HepG2 (cell line): Measurements from ENCODE around the gene CMTM3. TPM values are rescaled to one million over a fixed set of nuclear protein-coding genes. Genes with fewer than 3 reads are reported as not detected.

ENCODE experiments used
- ATAC-seq: fragments of 200-7000 bp; cut with Tn5 transposase; 3 replicates; pipeline ENCODE4 v1.9.1; 2020; ENCODE audit warnings: mild to moderate bottlenecking, moderate library complexity
- BruUV-seq: library from RNA; stranded (reverse); fragments of 400-500 nt; replicated peaks from 2 replicates; lab custom pipeline; 2021; lab: Mats Ljungman, UMichigan
- CTCF ChIA-PET: fragments of 300-600 bp; formaldehyde crosslinking; extraction: SDS; loops from one replicate; lab custom pipeline; 2021; ENCODE audit warnings: low total read pairs, inconsistent platforms, low intra/inter-chr PET ratio; lab: Yijun Ruan, JAX
- POLR2A ChIA-PET: fragments of 350-600 bp; sonication (Branson Sonifier 250); formaldehyde crosslinking; loops from one replicate; lab custom pipeline; 2020; ENCODE audit warnings: antibody characterized with exemption, inconsistent platforms; lab: Yijun Ruan, JAX
- DNase-seq: peaks from one replicate; pipeline ENCODE4 v3.0.0-alpha.2; 2015; ENCODE audit warnings: low spot score
- FAIRE-seq: peaks from 3 replicates; lab custom pipeline; 2011; peaks lifted over from hg19 to GRCh38; lab: Jason Lieb, UNC
- H2AFZ ChIP-seq: one replicate; pipeline ENCODE4 v1.6.1; 2011; ENCODE audit warnings: low read length, inconsistent platforms
- H3K27ac ChIP-seq: fragments of 300-600 bp; 3 replicates; pipeline ENCODE4 v1.8.0; 2011; ENCODE audit warnings: mixed run types, mild to moderate bottlenecking, mixed read lengths, low read length, inconsistent platforms; ENCODE audit not compliant: insufficient read depth; ENCODE audit errors: extremely low read length
- H3K27me3 ChIP-seq, 2 experiments: fragments of 200-600 bp in 1 of 2; 2 replicates in 1 of 2; 3 replicates in 1 of 2; pipeline versions ENCODE4 v1.6.0 to v1.8.0; 2011; ENCODE audit warnings: low read length in 2 of 2, mild to moderate bottlenecking in 2 of 2, moderate library complexity in 2 of 2, inconsistent platforms in 1 of 2; ENCODE audit not compliant: insufficient read depth in 2 of 2, control insufficient read depth in 1 of 2
- H3K36me3 ChIP-seq, 2 experiments: fragments of 200-600 bp in 1 of 2; replicated peaks in 1 of 2; 2 replicates in 1 of 2; 3 replicates in 1 of 2; pipeline versions ENCODE4 v1.5.1 to v1.8.0; 2011; ENCODE audit warnings: low read length in 2 of 2, inconsistent platforms in 1 of 2; ENCODE audit not compliant: insufficient read depth in 2 of 2, control insufficient read depth in 1 of 2
- H3K4me1 ChIP-seq: 2 replicates; pipeline ENCODE4 v1.5.1; 2012; ENCODE audit warnings: low read length, inconsistent platforms; ENCODE audit not compliant: insufficient read depth
- H3K4me2 ChIP-seq: 2 replicates; pipeline ENCODE4 v1.6.0; 2011; ENCODE audit warnings: low read depth, low read length, inconsistent platforms
- H3K4me3 ChIP-seq, 3 experiments: fragments of 200-600 bp in 1 of 3; sonication (generic), shearing (Covaris generic) in 1 of 3; replicated peaks in 1 of 3; 2 replicates each; pipeline ENCODE4 v1.5.1; 2011 to 2016; ENCODE audit warnings: low read length in 3 of 3, inconsistent platforms in 2 of 3, low read depth in 2 of 3, mild to moderate bottlenecking in 2 of 3, control low read depth in 1 of 3, mixed read lengths in 1 of 3; ENCODE audit not compliant: insufficient read depth in 1 of 3
- H3K79me2 ChIP-seq: one replicate; pipeline ENCODE4 v1.6.1; 2011; ENCODE audit warnings: low read length, inconsistent platforms; ENCODE audit not compliant: insufficient read depth
- H3K9ac ChIP-seq: 2 replicates; pipeline ENCODE4 v1.6.0; 2011; ENCODE audit warnings: mild to moderate bottlenecking, low read depth, low read length, inconsistent platforms; ENCODE audit not compliant: insufficient read depth
- H3K9me3 ChIP-seq: 2 replicates; pipeline ENCODE4 v1.5.1; 2012; ENCODE audit warnings: mild to moderate bottlenecking, low read length
- H4K20me1 ChIP-seq: 2 replicates; pipeline ENCODE4 v1.6.0; 2011; ENCODE audit warnings: inconsistent platforms, mild to moderate bottlenecking, low read length, moderate library complexity; ENCODE audit not compliant: insufficient read depth
- ATF3 ChIP-seq: sonication (generic); formaldehyde crosslinking; IDR thresholded peaks from 2 replicates; pipeline ENCODE4 v1.4.0; 2020; ENCODE audit warnings: missing genetic modification reagents
- ELK4 ChIP-seq: sonication (generic); formaldehyde crosslinking; IDR thresholded peaks from 2 replicates; pipeline ENCODE4 v1.9.0; 2021; ENCODE audit warnings: missing genetic modification reagents, borderline replicate concordance
- JARID2 ChIP-seq: sonication (generic); formaldehyde crosslinking; IDR thresholded peaks from 2 replicates; pipeline ENCODE4 v1.8.1; 2023; ENCODE audit warnings: missing genetic modification reagents, inconsistent platforms; ENCODE audit not compliant: insufficient replicate concordance
- NFRKB ChIP-seq: fragments of 450-650 bp; IDR thresholded peaks from 2 replicates; pipeline ENCODE4 v1.6.1; 2017
- PCBP2 ChIP-seq: fragments of 200-400 bp; formaldehyde crosslinking; optimal IDR thresholded peaks from 2 replicates; pipeline ENCODE3; 2018; ENCODE audit warnings: low read length, low read depth; ENCODE audit not compliant: poor library complexity, severe bottlenecking
- SYNCRIP ChIP-seq: fragments of 200-400 bp; formaldehyde crosslinking; IDR thresholded peaks from 2 replicates; pipeline ENCODE4 v1.6.1; 2018; ENCODE audit warnings: mild to moderate bottlenecking, low read depth, low read length; ENCODE audit not compliant: insufficient read depth
- TBX3 ChIP-seq: fragments of 450-650 bp; IDR thresholded peaks from 2 replicates; pipeline ENCODE4 v1.6.1; 2017; ENCODE audit warnings: antibody characterized with exemption, mild to moderate bottlenecking, inconsistent platforms, borderline replicate concordance
- TEAD2 ChIP-seq: sonication (generic); formaldehyde crosslinking; IDR thresholded peaks from 2 replicates; pipeline ENCODE4 v1.9.0; 2021; ENCODE audit warnings: missing genetic modification reagents
- ZFP37 ChIP-seq: sonication (generic); formaldehyde crosslinking; IDR thresholded peaks from 2 replicates; pipeline ENCODE4 v1.4.0; 2020; ENCODE audit warnings: missing genetic modification reagents, borderline replicate concordance
- ZNF275 ChIP-seq: sonication (generic); formaldehyde crosslinking; IDR thresholded peaks from 2 replicates; pipeline ENCODE4 v1.8.0; 2022; ENCODE audit warnings: missing genetic modification reagents, mild to moderate bottlenecking, inconsistent platforms, borderline replicate concordance
- ZNF432 ChIP-seq: sonication (generic); formaldehyde crosslinking; IDR thresholded peaks from 2 replicates; pipeline ENCODE4 v1.5.0; 2020; ENCODE audit warnings: missing genetic modification reagents, mild to moderate bottlenecking, borderline replicate concordance
- ZNF530 ChIP-seq: sonication (generic); formaldehyde crosslinking; IDR thresholded peaks from 2 replicates; pipeline ENCODE4 v1.5.0; 2020; ENCODE audit warnings: low read depth, mild to moderate bottlenecking, missing genetic modification reagents
- ZXDC ChIP-seq: sonication (generic); formaldehyde crosslinking; IDR thresholded peaks from 2 replicates; pipeline ENCODE4 v1.5.0; 2020; ENCODE audit warnings: mild to moderate bottlenecking, missing genetic modification reagents
- WGBS: methylation state at CpG from one replicate; pipeline ENCODE4 v1.1.6; 2017; ENCODE audit warnings: low lambda C conversion rate; 5-methylcytosine and 5-hydroxymethylcytosine counted together
- in situ Hi-C: cut with HindIII; loops from 2 replicates; pipeline ENCODE4 v1.10.0; 2017; ENCODE audit warnings: low pct_unique_long_range_greater_than_20kb; ENCODE audit not compliant: extremely low pct_ligation_motif_present
- intact Hi-C: fragments of 100-400 bp; cut with micrococcal nuclease; formaldehyde crosslinking; loops from one replicate; pipeline ENCODE4 v1.10.0; 2022; ENCODE audit not compliant: unreplicated experiment
- polyA plus RNA-seq, 8 experiments: library from polyadenylated mRNA; depleted of rRNA in 3 of 8; stranded (reverse) in 7 of 8; unstranded in 1 of 8; fragments of >200 nt; fragmentation: Illumina TruSeq in 4 of 8; extraction: Trizol in 4 of 8; gene quantifications; 2 replicates each; pipeline versions ENCODE4 v1.2.1 to v1.2.3, GENCODE V29; 2011 to 2016; ENCODE audit warnings: low read depth in 4 of 8, missing spikeins in 1 of 8, mixed read lengths in 1 of 8; ENCODE audit not compliant: insufficient read depth in 1 of 8
- total RNA-seq, 5 experiments: library from RNA; depleted of rRNA; stranded (reverse); fragments of >200 nt; fragmentation: Illumina TruSeq; extraction: Trizol; gene quantifications; 2 replicates each; pipeline ENCODE4 v1.2.3, GENCODE V29; 2016; ENCODE audit warnings: low read depth in 1 of 5

Gene CMTM3
- total and polyA plus RNA-seq, 2 of the 13 experiments (the other 11 are each of a cell fraction or from before 2014, with no cell fraction given): 29.2 to 48.7 TPM

- Histone ChIP-seq H3K9me3 (no peaks in the 10 kb centered on the region), H2AFZ (no peak overlapping the region), H3K4me1 (peaks cover 7% of the 10 kb centered on the region; the same call in 1 of the 2 replicates), H4K20me1 (no peaks in the 10 kb centered on the region), H3K27me3 (peaks cover 3 to 17% of the 10 kb centered on the region in 2 experiments; a peak in 4 of 5 replicates), H3K9ac (no peak overlapping the region), H3K4me3 (no peak overlapping the region), H3K36me3 (no peaks in the 10 kb centered on the region), H3K27ac (no peak overlapping the region), H3K79me2 (no peaks in the 10 kb centered on the region), H3K4me2 (no peak overlapping the region)
- no TSS peak for BruUV-seq
- DNase-seq: no peak
- intact Hi-C loops: no loop called here
- in situ Hi-C loops: no loop called here
- POLR2A ChIA-PET: no interaction called here
- no peak for ATAC-seq
- CTCF ChIA-PET: no interaction called here
- 28% methylated on average over 3 of the region's 3 CpGs for WGBS
- FAIRE-seq: no peak
- TF ChIP-seq TEAD2 (CRISPR knock-in tag): no peak
- no peak for TF ChIP-seq ZNF432 (CRISPR knock-in tag)
- TF ChIP-seq PCBP2: peak; percentile 97
- no peak for TF ChIP-seq ZNF275 (CRISPR knock-in tag)
- TF ChIP-seq ZNF530: no peak
- no peak for TF ChIP-seq ELK4 (CRISPR knock-in tag)
- TF ChIP-seq SYNCRIP: no peak
- TF ChIP-seq TBX3: no peak
- TF ChIP-seq JARID2 (CRISPR knock-in tag): no peak
- no peak for TF ChIP-seq NFRKB
- TF ChIP-seq ATF3 (CRISPR knock-in tag): no peak
- TF ChIP-seq ZFP37: no peak
- no peak for TF ChIP-seq ZXDC
These were observed 12.3 kb upstream of the CMTM3 start for GRCh38 chr16:66592241-66592640.
